ENCODE data around the gene CASZ1.

- TF ChIP-seq CTCF (IDR thresholded peaks at IDR 0.05) (no peak), POLR2A (IDR thresholded peaks at IDR 0.05) (no peak), EP300 (IDR thresholded peaks at IDR 0.05) (no peak), POLR2AphosphoS5 (IDR thresholded peaks at IDR 0.05) (no peak)
Measured at GRCh38 chr1:10664251-10664650, 132.2 kb downstream of the CASZ1 start.
